ENCODE results near the gene IER5.

IER5 gene

DNA sequence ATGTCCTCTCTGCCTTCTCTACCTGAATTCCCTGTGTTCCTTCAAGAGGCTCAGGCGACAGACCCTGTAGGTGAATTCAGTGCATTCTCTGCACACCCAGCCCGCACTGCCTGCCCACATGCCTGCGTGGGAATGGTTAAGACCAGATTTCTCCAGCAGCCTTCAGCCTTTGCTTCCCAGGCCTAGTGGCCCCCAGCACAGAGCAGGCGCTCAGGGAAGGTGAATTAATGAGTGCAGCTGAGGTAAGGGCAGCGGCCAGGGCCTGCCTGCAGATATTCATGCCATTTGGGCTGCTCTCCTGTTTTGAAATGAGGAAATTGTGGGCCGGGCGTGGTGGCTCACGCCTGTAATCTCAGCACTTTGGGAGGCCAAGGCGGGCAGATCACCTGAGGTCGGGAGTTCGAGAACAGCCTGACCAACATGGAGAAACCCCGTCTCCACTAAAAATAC lies 45.5 kb downstream of the IER5 start:
- Histone ChIP-seq H3K4me3 (ENCODE audit: low read depth, low read length) (no peak overlapping the region), H3K4me1 (ENCODE audit: control insufficient read depth, insufficient read depth, low read length) (peaks cover 9% of the 10 kb centered on the region), H3K9me3 (ENCODE audit: control insufficient read depth, insufficient read depth, low read depth, low read length) (no peaks in the 10 kb centered on the region), H3K36me3 (ENCODE audit: control insufficient read depth in 2 of 2, insufficient read depth in 1 of 2, low read length in 2 of 2) (no peaks in the 10 kb centered on the region), H3K27ac (ENCODE audit: extremely low read depth, low read depth, low read length) (peak overlapping the region; percentile 69)
- CTCF ChIA-PET, result interaction anchor here (0.7 kb wide), 1 partner anchor 37 kb away, joined by 7 read pairs; no protein-coding TSS in a partner anchor
- POLR2A ChIA-PET, result interaction anchor here (1.2 to 12.2 kb wide), 4 partner anchors 17 to 43 kb away, joined by 4 to 163 read pairs (median 22); partner anchors contain the start of gene IER5
- TF ChIP-seq ZFHX2 (tag by site-specific recombination; conservative IDR thresholded peaks at IDR 0.05) (peak; percentile 87), SP7 (tag by site-specific recombination; IDR thresholded peaks at IDR 0.05) (no peak), ZFP3 (tag by site-specific recombination; IDR thresholded peaks at IDR 0.05; ENCODE audit: low read depth) (no peak), EGR2 (tag by site-specific recombination; IDR thresholded peaks at IDR 0.05; ENCODE audit: low read depth) (peak; percentile 85), ZNF132 (tag by site-specific recombination; IDR thresholded peaks at IDR 0.05; ENCODE audit: borderline replicate concordance) (no peak), ZNF555 (tag by site-specific recombination; conservative IDR thresholded peaks at IDR 0.05) (no peak)
- TF ChIP-seq, protein P1, sequence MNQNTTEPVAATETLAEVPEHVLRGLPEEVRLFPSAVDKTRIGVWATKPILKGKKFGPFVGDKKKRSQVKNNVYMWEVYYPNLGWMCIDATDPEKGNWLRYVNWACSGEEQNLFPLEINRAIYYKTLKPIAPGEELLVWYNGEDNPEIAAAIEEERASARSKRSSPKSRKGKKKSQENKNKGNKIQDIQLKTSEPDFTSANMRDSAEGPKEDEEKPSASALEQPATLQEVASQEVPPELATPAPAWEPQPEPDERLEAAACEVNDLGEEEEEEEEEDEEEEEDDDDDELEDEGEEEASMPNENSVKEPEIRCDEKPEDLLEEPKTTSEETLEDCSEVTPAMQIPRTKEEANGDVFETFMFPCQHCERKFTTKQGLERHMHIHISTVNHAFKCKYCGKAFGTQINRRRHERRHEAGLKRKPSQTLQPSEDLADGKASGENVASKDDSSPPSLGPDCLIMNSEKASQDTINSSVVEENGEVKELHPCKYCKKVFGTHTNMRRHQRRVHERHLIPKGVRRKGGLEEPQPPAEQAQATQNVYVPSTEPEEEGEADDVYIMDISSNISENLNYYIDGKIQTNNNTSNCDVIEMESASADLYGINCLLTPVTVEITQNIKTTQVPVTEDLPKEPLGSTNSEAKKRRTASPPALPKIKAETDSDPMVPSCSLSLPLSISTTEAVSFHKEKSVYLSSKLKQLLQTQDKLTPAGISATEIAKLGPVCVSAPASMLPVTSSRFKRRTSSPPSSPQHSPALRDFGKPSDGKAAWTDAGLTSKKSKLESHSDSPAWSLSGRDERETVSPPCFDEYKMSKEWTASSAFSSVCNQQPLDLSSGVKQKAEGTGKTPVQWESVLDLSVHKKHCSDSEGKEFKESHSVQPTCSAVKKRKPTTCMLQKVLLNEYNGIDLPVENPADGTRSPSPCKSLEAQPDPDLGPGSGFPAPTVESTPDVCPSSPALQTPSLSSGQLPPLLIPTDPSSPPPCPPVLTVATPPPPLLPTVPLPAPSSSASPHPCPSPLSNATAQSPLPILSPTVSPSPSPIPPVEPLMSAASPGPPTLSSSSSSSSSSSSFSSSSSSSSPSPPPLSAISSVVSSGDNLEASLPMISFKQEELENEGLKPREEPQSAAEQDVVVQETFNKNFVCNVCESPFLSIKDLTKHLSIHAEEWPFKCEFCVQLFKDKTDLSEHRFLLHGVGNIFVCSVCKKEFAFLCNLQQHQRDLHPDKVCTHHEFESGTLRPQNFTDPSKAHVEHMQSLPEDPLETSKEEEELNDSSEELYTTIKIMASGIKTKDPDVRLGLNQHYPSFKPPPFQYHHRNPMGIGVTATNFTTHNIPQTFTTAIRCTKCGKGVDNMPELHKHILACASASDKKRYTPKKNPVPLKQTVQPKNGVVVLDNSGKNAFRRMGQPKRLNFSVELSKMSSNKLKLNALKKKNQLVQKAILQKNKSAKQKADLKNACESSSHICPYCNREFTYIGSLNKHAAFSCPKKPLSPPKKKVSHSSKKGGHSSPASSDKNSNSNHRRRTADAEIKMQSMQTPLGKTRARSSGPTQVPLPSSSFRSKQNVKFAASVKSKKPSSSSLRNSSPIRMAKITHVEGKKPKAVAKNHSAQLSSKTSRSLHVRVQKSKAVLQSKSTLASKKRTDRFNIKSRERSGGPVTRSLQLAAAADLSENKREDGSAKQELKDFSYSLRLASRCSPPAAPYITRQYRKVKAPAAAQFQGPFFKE (tag by site-specific recombination; IDR thresholded peaks at IDR 0.05; ENCODE audit: borderline replicate concordance), result no peak

DNA sequence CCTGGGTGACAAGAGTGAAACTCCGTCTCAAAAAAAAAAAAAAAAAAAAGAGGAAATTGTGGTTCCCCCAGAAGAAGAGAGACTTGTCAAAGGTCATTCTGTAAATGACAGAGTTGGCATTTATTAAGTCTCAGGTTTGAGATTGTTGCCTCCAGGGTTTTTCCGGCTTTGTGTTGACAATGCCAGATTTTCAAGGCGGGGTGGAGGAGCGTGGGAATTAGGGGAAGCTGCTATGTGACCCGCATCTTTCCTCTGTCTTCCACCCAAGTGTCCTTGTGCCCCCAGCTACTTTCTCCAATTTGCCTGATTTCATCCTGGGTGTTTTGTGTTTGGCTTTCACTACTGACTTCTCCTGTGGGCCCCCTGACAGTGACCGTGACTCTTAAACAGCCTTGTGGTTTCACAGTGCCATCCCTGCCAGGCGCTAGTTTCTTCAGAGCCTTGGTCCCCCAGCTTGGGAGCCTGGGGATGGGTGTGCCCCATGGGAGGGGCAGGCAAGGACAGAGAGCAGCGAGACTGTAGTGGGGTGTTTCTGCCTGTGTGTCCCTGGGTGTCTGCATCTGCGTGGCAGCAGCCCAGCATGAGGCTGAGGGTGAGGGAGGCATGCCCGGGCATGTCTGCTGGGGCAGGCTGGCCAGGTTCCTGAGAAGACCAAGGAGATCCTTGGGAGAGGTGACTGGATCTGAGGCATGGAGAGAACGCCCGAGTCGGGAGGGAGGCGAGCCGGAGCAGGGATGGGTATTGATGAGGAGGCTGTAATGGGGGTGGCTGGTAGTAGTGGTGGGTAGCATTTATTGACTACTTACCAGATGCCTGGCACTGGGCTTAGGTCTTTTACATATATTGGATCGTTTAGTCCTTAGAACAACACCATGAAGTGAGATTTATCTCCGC lies 46.3 kb downstream of the IER5 start:
- Histone ChIP-seq H3K27ac (ENCODE audit: extremely low read depth, low read depth, low read length) (peak overlapping the region; percentile 94), H3K4me1 (ENCODE audit: control insufficient read depth, insufficient read depth, low read length) (peaks cover 9% of the 10 kb centered on the region), H3K36me3 (ENCODE audit: control insufficient read depth in 2 of 2, insufficient read depth in 1 of 2, low read length in 2 of 2) (no peaks in the 10 kb centered on the region), H3K9me3 (ENCODE audit: control insufficient read depth, insufficient read depth, low read depth, low read length) (no peaks in the 10 kb centered on the region), H3K4me3 (ENCODE audit: low read depth, low read length) (no peak overlapping the region)
- POLR2A ChIA-PET, result interaction anchor here (1.2 to 12.2 kb wide), 6 partner anchors 8 to 44 kb away, joined by 4 to 163 read pairs (median 10); partner anchors contain the start of gene IER5
- CTCF ChIA-PET, result interaction anchor here (0.7 to 2.4 kb wide), 10 partner anchors 10 to 253 kb away, joined by 3 to 10 read pairs (median 6); no protein-coding TSS in a partner anchor
- peak; percentile 88 for TF ChIP-seq KLF1 (tag by site-specific recombination; IDR thresholded peaks at IDR 0.05)
- peak; percentile 91 for TF ChIP-seq ZBTB8A (tag by site-specific recombination; IDR thresholded peaks at IDR 0.05)
- TF ChIP-seq ZNF133 (tag by site-specific recombination; IDR thresholded peaks at IDR 0.05), result peak; percentile 92
- TF ChIP-seq, protein P2, sequence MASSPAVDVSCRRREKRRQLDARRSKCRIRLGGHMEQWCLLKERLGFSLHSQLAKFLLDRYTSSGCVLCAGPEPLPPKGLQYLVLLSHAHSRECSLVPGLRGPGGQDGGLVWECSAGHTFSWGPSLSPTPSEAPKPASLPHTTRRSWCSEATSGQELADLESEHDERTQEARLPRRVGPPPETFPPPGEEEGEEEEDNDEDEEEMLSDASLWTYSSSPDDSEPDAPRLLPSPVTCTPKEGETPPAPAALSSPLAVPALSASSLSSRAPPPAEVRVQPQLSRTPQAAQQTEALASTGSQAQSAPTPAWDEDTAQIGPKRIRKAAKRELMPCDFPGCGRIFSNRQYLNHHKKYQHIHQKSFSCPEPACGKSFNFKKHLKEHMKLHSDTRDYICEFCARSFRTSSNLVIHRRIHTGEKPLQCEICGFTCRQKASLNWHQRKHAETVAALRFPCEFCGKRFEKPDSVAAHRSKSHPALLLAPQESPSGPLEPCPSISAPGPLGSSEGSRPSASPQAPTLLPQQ (tag by site-specific recombination; IDR thresholded peaks at IDR 0.05), result peak; percentile 92
- peak; percentile 73 for TF ChIP-seq GLIS1 (tag by site-specific recombination; IDR thresholded peaks at IDR 0.05)
- peak; percentile 59; the same call in 1 of the 2 replicates for TF ChIP-seq ZNF785 (tag by site-specific recombination; IDR thresholded peaks at IDR 0.05)
- TF ChIP-seq IKZF3 (tag by site-specific recombination; IDR thresholded peaks at IDR 0.05), result peak; percentile 78
- no peak for TF ChIP-seq ZNF175 (tag by site-specific recombination; IDR thresholded peaks at IDR 0.05)
- peak; percentile 15; the same call in 1 of the 2 replicates for TF ChIP-seq KLF16 (tag by site-specific recombination; IDR thresholded peaks at IDR 0.05)
- TF ChIP-seq ZNF174 (tag by site-specific recombination; IDR thresholded peaks at IDR 0.05), result no peak
- TF ChIP-seq ZNF184 (tag by site-specific recombination; IDR thresholded peaks at IDR 0.05), result no peak
- TF ChIP-seq ZNF629 (tag by site-specific recombination; IDR thresholded peaks at IDR 0.05), result peak; percentile 34; the same call in 1 of the 2 replicates
- peak; percentile 42 for TF ChIP-seq ZBTB20 (tag by site-specific recombination; IDR thresholded peaks at IDR 0.05)
- TF ChIP-seq SCRT2 (tag by site-specific recombination; IDR thresholded peaks at IDR 0.05), result peak; percentile 31; the same call in 1 of the 2 replicates
- TF ChIP-seq, protein P3, sequence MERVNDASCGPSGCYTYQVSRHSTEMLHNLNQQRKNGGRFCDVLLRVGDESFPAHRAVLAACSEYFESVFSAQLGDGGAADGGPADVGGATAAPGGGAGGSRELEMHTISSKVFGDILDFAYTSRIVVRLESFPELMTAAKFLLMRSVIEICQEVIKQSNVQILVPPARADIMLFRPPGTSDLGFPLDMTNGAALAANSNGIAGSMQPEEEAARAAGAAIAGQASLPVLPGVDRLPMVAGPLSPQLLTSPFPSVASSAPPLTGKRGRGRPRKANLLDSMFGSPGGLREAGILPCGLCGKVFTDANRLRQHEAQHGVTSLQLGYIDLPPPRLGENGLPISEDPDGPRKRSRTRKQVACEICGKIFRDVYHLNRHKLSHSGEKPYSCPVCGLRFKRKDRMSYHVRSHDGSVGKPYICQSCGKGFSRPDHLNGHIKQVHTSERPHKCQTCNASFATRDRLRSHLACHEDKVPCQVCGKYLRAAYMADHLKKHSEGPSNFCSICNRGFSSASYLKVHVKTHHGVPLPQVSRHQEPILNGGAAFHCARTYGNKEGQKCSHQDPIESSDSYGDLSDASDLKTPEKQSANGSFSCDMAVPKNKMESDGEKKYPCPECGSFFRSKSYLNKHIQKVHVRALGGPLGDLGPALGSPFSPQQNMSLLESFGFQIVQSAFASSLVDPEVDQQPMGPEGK (tag by site-specific recombination; IDR thresholded peaks at IDR 0.05), result peak; percentile 75
- TF ChIP-seq ZNF24 (tag by site-specific recombination; IDR thresholded peaks at IDR 0.05), result 0 out of 2 replicates have a peak, but pooled peaks have one; percentile 58
- 0 out of 2 replicates have a peak, but pooled peaks have one; percentile 22 for TF ChIP-seq ZNF341 (tag by site-specific recombination; IDR thresholded peaks at IDR 0.05; ENCODE audit: low read depth)

Measured in HEK293 (cell line).